Measurements from ENCODE around the gene AP5B1.

The AP5B1 gene

DNA sequence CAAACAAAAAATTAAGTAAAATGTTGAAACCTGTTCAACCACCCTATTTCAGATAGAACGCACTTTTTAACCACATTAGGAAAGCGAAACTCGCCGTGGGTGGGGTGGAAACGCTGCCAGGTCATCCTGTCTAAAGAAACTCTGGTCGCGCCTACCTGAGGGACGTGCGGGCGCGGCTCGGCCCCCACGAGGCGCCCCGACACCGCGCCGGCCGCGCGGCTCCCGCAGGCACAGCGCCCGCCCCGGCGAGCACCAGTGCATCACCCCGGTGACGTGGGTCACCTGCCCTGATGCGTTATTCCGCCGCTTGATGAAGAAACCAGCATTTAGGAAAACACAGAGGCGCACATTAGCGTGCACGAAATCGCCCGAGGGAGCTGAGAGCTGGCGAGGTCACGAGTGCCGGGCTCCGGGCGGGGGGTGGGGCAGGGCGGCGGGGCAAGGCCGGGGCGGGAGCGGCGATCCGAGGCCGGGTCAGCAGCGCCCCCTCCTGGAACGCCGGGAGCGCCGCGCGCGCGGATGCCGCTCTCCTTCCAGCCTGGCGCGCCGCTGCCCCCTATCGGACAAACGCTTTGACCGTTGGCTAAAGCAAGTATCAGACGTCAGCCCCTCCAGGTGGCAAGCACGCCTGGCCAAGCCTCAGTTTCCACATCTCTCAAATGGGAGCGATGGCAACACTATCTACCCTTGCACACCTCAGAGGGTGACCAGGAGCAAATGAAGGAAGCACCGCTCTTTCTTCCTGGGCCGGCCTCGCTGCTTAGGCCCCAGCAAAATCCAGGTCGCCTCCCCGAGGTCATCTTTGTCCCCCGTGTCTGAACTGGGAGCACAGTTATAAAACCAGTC lies 37.3 kb upstream of the AP5B1 start:
- peak; percentile 29 for DNase-seq (ENCODE audit: low read depth)
- TF ChIP-seq, protein P1, sequence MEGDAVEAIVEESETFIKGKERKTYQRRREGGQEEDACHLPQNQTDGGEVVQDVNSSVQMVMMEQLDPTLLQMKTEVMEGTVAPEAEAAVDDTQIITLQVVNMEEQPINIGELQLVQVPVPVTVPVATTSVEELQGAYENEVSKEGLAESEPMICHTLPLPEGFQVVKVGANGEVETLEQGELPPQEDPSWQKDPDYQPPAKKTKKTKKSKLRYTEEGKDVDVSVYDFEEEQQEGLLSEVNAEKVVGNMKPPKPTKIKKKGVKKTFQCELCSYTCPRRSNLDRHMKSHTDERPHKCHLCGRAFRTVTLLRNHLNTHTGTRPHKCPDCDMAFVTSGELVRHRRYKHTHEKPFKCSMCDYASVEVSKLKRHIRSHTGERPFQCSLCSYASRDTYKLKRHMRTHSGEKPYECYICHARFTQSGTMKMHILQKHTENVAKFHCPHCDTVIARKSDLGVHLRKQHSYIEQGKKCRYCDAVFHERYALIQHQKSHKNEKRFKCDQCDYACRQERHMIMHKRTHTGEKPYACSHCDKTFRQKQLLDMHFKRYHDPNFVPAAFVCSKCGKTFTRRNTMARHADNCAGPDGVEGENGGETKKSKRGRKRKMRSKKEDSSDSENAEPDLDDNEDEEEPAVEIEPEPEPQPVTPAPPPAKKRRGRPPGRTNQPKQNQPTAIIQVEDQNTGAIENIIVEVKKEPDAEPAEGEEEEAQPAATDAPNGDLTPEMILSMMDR (conservative IDR thresholded peaks at IDR 0.05; ENCODE audit: low read depth, low read length), result peak; percentile 90
- peak overlapping the region; percentile 67 for H3K4me3 ChIP-seq (ENCODE audit: low read length)

DNA sequence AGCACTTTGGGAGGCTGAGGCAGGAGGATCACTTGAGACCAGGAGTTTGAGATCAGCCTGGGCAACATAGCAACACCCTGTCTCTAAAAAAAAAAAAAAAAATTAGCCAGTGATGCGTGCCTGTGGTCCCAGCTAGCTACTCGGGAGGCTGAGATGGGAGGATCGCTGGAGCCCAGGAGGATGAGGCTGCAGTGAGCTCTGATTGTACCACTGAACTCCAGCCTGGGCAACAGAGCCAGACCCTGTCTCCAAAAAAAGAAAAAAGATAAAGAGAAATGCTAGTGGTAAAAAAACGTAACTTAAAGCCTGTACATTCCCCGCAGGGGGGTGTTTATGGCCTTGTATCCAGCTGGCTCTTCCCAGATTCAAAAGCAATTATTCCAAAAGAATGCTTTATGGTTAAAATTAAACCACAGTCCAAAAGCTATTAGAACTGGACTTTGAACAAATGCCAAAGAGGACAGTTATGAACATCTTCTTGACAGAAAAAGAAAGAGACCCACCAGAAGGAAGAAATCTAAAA lies 36.6 kb upstream of the AP5B1 start:
- DNase-seq (ENCODE audit: low read depth), result no peak
- peak overlapping the region; percentile 67 for H3K4me3 ChIP-seq (ENCODE audit: low read length)

DNA sequence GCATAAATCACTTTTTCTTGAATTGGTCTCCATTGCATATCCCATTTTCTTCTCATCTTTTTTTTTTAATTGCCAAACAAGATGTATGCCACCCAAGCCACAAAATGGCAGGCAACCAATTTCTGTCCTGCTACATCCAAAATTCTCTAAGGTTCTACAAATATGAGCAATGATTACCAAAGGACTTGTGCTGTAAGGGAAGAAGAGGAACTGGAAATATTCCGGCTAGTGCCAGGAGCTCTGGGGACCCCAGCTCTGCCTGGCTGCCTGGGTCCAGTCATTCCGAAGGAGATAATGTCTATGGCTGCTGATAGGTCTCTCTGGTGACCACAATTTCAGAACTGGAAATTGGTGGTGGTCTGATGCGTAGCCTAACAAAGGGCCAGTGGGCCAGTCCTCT lies 35.9 kb upstream of the AP5B1 start:
- TF ChIP-seq, protein P1 (conservative IDR thresholded peaks at IDR 0.05; ENCODE audit: low read depth, low read length), result no peak
- DNase-seq (ENCODE audit: low read depth), result no peak
- H3K4me3 ChIP-seq (ENCODE audit: low read length), result no peak overlapping the region

More for the DNA sequence above, 36.6 kb upstream of the AP5B1 start:
- TF ChIP-seq, protein P1 (conservative IDR thresholded peaks at IDR 0.05; ENCODE audit: low read depth, low read length), result no peak

DNA sequence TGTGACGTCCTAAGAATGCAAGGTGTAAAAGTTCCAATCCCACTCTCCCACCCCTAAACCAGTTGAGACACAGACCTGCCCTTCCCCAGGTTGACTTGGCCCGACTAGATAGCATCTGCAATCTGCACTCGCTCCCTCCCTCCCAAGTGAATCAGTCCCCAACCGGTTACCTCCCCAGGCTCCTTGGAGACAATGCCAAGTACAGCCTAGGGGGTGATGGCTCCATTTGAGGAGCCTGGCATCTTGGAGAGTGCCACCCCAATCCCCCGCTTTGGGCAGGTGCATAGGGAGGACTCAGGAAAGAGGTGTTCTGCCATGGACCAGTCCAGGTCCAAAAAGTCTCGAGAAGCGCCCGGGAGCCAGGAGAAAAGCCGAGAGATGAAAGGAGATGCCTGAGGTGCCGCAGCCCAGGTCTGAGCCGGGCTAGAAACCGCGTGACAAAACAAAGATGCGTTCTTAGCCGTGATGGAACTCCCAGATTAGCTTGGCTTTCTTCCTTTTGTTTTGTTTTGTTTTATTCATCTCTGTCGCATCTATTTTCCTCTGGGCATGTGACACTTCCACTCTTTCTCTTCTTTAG lies 34.3 kb upstream of the AP5B1 start:
- no peak overlapping the region for H3K4me3 ChIP-seq (ENCODE audit: low read length)
- TF ChIP-seq, protein P1 (conservative IDR thresholded peaks at IDR 0.05; ENCODE audit: low read depth, low read length), result no peak
- DNase-seq (ENCODE audit: low read depth), result no peak

DNA sequence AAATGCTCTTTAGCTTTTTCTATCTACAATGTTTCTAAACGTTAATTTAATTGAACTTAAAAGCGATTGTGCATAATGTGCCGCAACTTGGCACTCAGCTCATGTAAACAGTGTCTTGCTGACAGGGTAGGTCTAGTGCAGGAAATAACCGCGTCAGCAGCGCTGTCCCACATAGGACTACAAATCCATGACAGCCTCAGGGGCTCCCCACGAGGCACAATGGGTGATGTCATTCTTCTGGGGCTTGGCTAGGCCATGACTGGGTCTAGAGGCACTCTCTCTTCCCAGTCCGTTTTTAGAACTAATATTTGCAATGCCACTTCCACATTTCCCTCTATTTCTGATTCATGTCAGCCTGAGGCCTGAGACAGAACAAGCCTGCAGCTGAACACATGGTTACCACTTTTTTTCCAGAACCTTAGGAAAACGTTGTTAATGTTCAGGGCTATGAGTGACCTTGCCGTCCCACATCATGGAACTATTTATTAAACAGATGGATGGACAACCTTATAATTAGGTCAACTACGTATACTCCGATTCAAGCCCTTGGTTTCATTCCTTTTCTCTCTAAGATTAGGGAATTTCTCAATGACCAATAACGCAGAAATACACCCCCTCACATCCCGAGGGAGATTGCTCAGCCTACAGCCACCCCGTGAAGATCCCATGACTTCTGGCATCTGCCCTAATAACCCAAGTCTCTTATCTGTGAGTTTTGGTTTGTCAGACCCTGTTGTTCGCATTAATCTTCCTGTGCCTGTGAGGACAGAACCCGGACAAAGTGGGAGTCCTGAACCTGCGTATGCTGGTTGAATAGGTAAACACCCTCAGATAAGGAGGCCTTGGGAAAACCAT lies 33.6 kb upstream of the AP5B1 start:
- TF ChIP-seq, protein P1 (conservative IDR thresholded peaks at IDR 0.05; ENCODE audit: low read depth, low read length), result no peak
- no peak overlapping the region for H3K4me3 ChIP-seq (ENCODE audit: low read length)

DNA sequence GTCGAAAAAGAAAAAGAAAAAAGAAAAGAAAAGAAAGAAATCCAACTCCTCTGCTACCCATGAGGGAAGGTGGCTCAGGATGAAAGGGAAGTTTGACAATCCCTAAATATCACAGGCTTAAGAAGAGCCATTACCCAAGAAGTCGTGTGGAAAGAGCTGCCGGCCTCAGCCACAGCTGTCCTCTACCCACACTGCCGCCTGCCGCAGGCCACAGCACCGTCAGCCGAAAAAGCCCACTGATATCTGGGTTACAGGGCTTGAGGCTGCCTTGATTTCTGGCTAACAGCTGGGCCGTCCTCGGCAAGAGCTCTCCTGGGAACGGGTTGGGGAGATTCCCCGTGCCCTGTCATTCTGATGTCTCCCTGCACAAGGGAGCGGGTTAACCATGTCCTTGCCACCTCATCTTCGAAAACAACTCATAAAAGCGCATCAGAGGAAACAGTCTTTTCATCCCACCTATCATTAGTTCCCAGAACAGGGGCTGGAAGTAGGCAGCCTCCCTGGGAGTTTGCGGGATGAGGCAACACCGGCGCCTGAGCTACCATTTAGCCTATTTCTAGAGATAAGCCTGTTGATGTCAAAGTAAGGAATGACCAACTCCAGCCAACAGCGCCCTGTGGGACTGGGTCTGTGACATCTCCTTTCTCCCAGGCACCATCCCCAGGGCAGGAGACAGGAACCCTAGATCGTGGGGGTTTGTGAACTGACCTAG lies 31.1 kb upstream of the AP5B1 start:
- TF ChIP-seq, protein P1 (conservative IDR thresholded peaks at IDR 0.05; ENCODE audit: low read depth, low read length), result no peak
- no peak overlapping the region for H3K4me3 ChIP-seq (ENCODE audit: low read length)
- DNase-seq (ENCODE audit: low read depth), result no peak

More for the DNA sequence above, 33.6 kb upstream of the AP5B1 start:
- no peak for DNase-seq (ENCODE audit: low read depth)
